GM18951 (cell line): ENCODE results near the gene FETUB.

Source experiments
- POLR2A ChIP-seq: IDR thresholded peaks from 4 replicates; pipeline ENCODE4 v1.6.1; 2011; ENCODE audit warnings: mild to moderate bottlenecking; ENCODE audit not compliant: insufficient read length, insufficient read depth; ENCODE audit errors: extremely low read depth
- in situ Hi-C: fragments of 300-500 bp; cut with MboI; formaldehyde crosslinking; loops from one replicate; pipeline ENCODE4 v1.12.0; 2022; ENCODE audit warnings: low sequenced_read_pairs, mixed read lengths, inconsistent platforms; ENCODE audit not compliant: unreplicated experiment

The FETUB gene

DNA sequence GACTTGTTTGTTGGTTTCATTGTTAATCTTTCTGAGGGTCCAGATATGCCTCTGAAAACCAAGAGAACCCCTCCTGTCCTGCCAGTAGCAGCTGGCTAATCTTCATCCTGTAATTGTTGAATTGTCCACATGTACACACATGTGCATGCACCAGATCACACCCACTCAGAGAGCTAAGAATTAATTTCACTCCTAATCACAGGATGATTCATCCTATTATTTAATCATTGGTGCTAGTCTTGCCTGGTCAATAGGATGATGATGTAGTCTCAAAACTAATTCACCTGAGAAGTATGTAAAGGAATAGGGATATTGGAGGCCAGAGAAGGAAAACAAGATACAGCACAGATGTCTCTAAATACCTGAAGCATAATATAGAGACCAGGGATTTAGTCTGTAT is 35.1 kb upstream of the FETUB start:
- in situ Hi-C loops = loop anchor here (25.0 kb wide), 2 partner anchors 207 to 557 kb away; partner anchors contain the start of gene RFC4
- TF ChIP-seq POLR2A = no peak

GRCh38 chr3:186605561-186606545 is 34.3 kb upstream of the FETUB start:
- in situ Hi-C loops = loop anchor here (25.0 kb wide), 2 partner anchors 206 to 556 kb away; partner anchors contain the start of gene RFC4
- no peak for TF ChIP-seq POLR2A

DNA sequence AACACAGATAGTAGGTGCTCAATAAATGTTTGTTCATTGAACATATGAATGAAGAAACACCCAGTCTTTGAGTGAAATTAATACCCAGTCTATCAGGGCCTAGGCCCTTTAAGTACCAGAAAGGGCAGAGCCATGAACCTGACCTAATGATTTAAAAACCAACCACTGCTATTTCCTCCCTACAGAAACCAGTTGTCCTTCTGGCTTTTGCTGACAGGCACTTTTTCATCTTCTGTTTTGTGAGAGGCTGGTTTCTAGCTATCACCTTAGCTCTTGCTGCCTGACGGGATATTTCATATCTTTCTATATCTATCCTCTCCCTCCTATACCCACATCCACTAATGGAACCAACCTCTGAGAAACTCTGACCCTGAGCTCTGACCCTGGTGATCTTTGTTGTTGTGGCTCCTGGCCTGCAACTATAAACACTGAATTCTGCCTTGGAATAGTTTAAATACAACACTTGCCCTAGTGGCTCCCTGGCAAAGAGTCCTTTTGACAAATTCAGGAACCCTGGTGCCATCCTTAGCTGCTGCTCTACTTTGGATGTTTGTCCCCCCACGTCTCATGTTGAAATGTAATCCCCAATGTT is 31.5 kb upstream of the FETUB start:
- in situ Hi-C loops = loop anchor here (25.0 kb wide), 2 partner anchors 204 to 554 kb away; partner anchors contain the start of gene RFC4
- no peak for TF ChIP-seq POLR2A

DNA sequence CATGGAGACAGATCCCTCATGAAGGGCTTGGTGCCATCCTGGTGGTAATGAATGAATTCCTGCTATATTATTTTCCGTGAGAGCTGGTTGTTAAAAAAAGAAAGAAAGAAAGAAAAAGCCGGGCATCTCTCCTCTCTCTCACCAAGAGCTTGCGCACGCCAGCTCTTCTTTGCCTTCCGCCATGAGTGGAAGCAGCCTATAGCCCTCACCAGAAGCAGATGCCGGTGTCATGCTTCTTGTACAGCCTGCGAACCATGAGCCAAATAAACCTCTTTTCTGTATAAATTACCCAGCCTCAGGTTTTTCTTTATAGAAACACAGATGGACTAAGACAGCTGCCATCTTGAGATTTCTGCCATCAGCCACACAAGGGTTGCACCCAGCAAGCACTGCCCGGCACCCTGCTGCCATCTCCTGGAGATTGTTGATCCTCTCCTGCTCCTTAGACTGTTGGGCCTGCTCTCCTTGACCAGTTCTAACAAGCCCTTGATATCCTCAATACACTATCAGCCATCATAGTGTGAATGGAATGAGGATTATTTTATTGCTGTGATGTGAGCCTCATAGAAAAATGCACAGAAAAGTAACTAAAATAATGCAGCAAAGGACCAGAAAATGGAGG is 30.8 kb upstream of the FETUB start:
- in situ Hi-C loops = loop anchor here (25.0 kb wide), 2 partner anchors 203 to 553 kb away; partner anchors contain the start of gene RFC4
- TF ChIP-seq POLR2A = no peak

GRCh38 chr3:186612065-186612464 is 28.1 kb upstream of the FETUB start:
- in situ Hi-C loops = loop anchor here (25.0 kb wide), 2 partner anchors 200 to 550 kb away; partner anchors contain the start of gene RFC4
- no peak for TF ChIP-seq POLR2A

GRCh38 chr3:186612721-186613636 is 27.2 kb upstream of the FETUB start, which contains the start of gene AHSG:
TSS of gene AHSG (plus strand) at chr3:186613060. CDS start at chr3:186613142, 82 bp downstream.
- no peak for TF ChIP-seq POLR2A
- in situ Hi-C loops = loop anchor here (25.0 kb wide), 2 partner anchors 199 to 549 kb away; partner anchors contain the start of gene RFC4

- no peak for TF ChIP-seq POLR2A
- in situ Hi-C loops = loop anchor here (25.0 kb wide), 2 partner anchors 199 to 549 kb away; partner anchors contain the start of gene RFC4
These were observed 26.4 kb upstream of the FETUB start for GRCh38 chr3:186613637-186614265.

DNA sequence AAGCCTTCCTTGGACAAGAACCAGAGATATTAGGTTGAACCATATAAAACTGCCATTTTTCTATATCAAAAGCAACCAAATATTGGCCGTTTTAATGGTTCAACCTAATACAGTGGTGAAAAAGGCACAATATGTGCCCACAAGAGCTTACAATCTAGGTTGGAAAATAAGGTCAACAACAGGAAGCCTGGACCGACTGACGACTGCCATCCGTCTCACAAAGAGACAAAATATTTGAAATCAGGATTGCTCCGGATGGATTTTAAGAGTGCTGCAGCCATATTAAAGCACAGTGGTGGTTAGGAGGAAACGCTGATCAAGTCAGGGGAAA is 26.0 kb upstream of the FETUB start:
- in situ Hi-C loops = loop anchor here (25.0 kb wide), 2 partner anchors 198 to 548 kb away; partner anchors contain the start of gene RFC4
- TF ChIP-seq POLR2A = no peak

GRCh38 chr3:186614597-186615483 is 25.4 kb upstream of the FETUB start:
- TF ChIP-seq POLR2A = no peak

DNA sequence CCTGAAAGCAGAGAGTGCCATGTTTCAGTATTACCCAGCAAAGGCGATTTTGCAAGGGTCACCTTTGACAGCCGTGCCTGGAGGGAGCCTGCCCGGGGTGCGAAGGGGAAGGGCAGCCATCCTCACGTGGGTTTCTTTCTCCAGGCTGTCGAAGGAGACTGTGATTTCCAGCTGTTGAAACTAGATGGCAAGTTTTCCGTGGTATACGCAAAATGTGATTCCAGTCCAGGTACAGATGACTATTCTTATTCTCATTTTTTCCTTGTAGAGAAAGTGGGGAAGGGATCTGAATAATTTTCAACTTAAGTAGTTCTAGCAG is 23.9 kb upstream of the FETUB start:
- in situ Hi-C loops = loop anchor here (25.0 kb wide), 2 partner anchors 196 to 546 kb away; partner anchors contain the start of gene RFC4
- TF ChIP-seq POLR2A = no peak

More at GRCh38 chr3:186614597-186615483, 25.4 kb upstream of the FETUB start:
- in situ Hi-C loops = loop anchor here (25.0 kb wide), 2 partner anchors 197 to 547 kb away; partner anchors contain the start of gene RFC4
